ENCODE measurements around the gene MED9. TPM values are rescaled to one million over a fixed set of nuclear protein-coding genes. Genes with fewer than 3 reads are reported as not detected.

The MED9 gene
- total and polyA plus RNA-seq, 2 donors (not counting 1 experiment from before 2014, with no cell fraction given), result 10.5 to 11.7 TPM

- Histone ChIP-seq H3K27ac (ENCODE audit: insufficient read depth, low read length) (no peak overlapping the region), H3K9me3 (ENCODE audit: control insufficient read depth, insufficient read depth, low read depth, low read length) (no peaks in the 10 kb centered on the region), H3K79me2 (ENCODE audit: control insufficient read depth, insufficient read depth, low read length) (peaks cover 49% of the 10 kb centered on the region), H3K4me1 (ENCODE audit: control insufficient read depth, extremely low read depth, insufficient read depth, low read length) (peaks cover 5% of the 10 kb centered on the region), H3K9ac (ENCODE audit: insufficient read depth, low read length) (no peak overlapping the region), H3K4me2 (ENCODE audit: extremely low read depth, insufficient read depth, low read length) (no peak overlapping the region), H3K27me3 (ENCODE audit: control insufficient read depth, insufficient read depth, low read length) (no peaks in the 10 kb centered on the region), H4K20me1 (ENCODE audit: control insufficient read depth, extremely low read depth, insufficient read depth, low read length) (no peaks in the 10 kb centered on the region), H2AFZ (ENCODE audit: low read length) (no peak overlapping the region), H3K4me3 (replicated peaks in 1 of 4; ENCODE audit: control extremely low read depth in 1 of 4, insufficient read depth in 1 of 4, low read depth in 3 of 4, low read length in 4 of 4) (no peak overlapping the region), H3K36me3 (ENCODE audit: control insufficient read depth, insufficient read depth, low read length) (peaks cover 1% of the 10 kb centered on the region)
- no peak for DNase-seq (ENCODE audit: low read depth in 2 of 2)
- no peak for TF ChIP-seq CTCF (conservative IDR thresholded peaks at IDR 0.05 in 1 of 2, IDR thresholded peaks at IDR 0.05 in 1 of 2; ENCODE audit: low read depth in 1 of 2, low read length in 2 of 2)
Observed at GRCh38 chr17:17480593-17481148, 3.9 kb downstream of the MED9 start.

GRCh38 chr17:17481860-17482259, 5.1 kb downstream of the MED9 start:
- Histone ChIP-seq H3K4me2 (ENCODE audit: extremely low read depth, insufficient read depth, low read length) (no peak overlapping the region), H3K9me3 (ENCODE audit: control insufficient read depth, insufficient read depth, low read depth, low read length) (no peaks in the 10 kb centered on the region), H3K36me3 (ENCODE audit: control insufficient read depth, insufficient read depth, low read length) (peaks cover 1% of the 10 kb centered on the region), H3K9ac (ENCODE audit: insufficient read depth, low read length) (no peak overlapping the region), H3K27ac (ENCODE audit: insufficient read depth, low read length) (no peak overlapping the region), H2AFZ (ENCODE audit: low read length) (no peak overlapping the region), H3K4me1 (ENCODE audit: control insufficient read depth, extremely low read depth, insufficient read depth, low read length) (peaks cover 5% of the 10 kb centered on the region), H3K79me2 (ENCODE audit: control insufficient read depth, insufficient read depth, low read length) (peaks cover 49% of the 10 kb centered on the region), H4K20me1 (ENCODE audit: control insufficient read depth, extremely low read depth, insufficient read depth, low read length) (no peaks in the 10 kb centered on the region), H3K4me3 (replicated peaks in 1 of 4; ENCODE audit: control extremely low read depth in 1 of 4, insufficient read depth in 1 of 4, low read depth in 3 of 4, low read length in 4 of 4) (no peak overlapping the region), H3K27me3 (ENCODE audit: control insufficient read depth, insufficient read depth, low read length) (no peaks in the 10 kb centered on the region)
- TF ChIP-seq CTCF (conservative IDR thresholded peaks at IDR 0.05 in 1 of 2, IDR thresholded peaks at IDR 0.05 in 1 of 2; ENCODE audit: low read depth in 1 of 2, low read length in 2 of 2) (no peak), EZH2 (IDR thresholded peaks at IDR 0.05; ENCODE audit: low read length, missing control alignments) (no peak)
- no peak for DNase-seq (ENCODE audit: low read depth in 2 of 2)

- Histone ChIP-seq H3K36me3 (ENCODE audit: control insufficient read depth, insufficient read depth, low read length) (peaks cover 3% of the 10 kb centered on the region), H3K27me3 (ENCODE audit: control insufficient read depth, insufficient read depth, low read length) (no peaks in the 10 kb centered on the region), H3K79me2 (ENCODE audit: control insufficient read depth, insufficient read depth, low read length) (peaks cover 30% of the 10 kb centered on the region), H3K27ac (ENCODE audit: insufficient read depth, low read length) (no peak overlapping the region), H3K9me3 (ENCODE audit: control insufficient read depth, insufficient read depth, low read depth, low read length) (no peaks in the 10 kb centered on the region), H3K4me2 (ENCODE audit: extremely low read depth, insufficient read depth, low read length) (no peak overlapping the region), H4K20me1 (ENCODE audit: control insufficient read depth, extremely low read depth, insufficient read depth, low read length) (no peaks in the 10 kb centered on the region), H2AFZ (ENCODE audit: low read length) (no peak overlapping the region), H3K4me3 (replicated peaks in 1 of 4; ENCODE audit: control extremely low read depth in 1 of 4, insufficient read depth in 1 of 4, low read depth in 3 of 4, low read length in 4 of 4) (no peak overlapping the region), H3K9ac (ENCODE audit: insufficient read depth, low read length) (no peak overlapping the region), H3K4me1 (ENCODE audit: control insufficient read depth, extremely low read depth, insufficient read depth, low read length) (no peaks in the 10 kb centered on the region)
- DNase-seq (ENCODE audit: low read depth in 2 of 2), result peak in 1 of 2 donors; percentile 18
- no peak for TF ChIP-seq EZH2 (IDR thresholded peaks at IDR 0.05; ENCODE audit: low read length, missing control alignments)
- TF ChIP-seq CTCF (conservative IDR thresholded peaks at IDR 0.05 in 1 of 2, IDR thresholded peaks at IDR 0.05 in 1 of 2; ENCODE audit: low read depth in 1 of 2, low read length in 2 of 2), result no peak
Observed at GRCh38 chr17:17484451-17484899, 7.7 kb downstream of the MED9 start.

Measured in fibroblast of lung (primary cell).